HG03064 (cell line): ENCODE data around the gene INPP5A.

ENCODE experiments used
- ATAC-seq: cut with Tn5 transposase; IDR thresholded peaks from one replicate; pipeline ENCODE4 v1.9.1; 2021; ENCODE audit warnings: low read depth; ENCODE audit not compliant: unreplicated experiment

INPP5A gene

DNA sequence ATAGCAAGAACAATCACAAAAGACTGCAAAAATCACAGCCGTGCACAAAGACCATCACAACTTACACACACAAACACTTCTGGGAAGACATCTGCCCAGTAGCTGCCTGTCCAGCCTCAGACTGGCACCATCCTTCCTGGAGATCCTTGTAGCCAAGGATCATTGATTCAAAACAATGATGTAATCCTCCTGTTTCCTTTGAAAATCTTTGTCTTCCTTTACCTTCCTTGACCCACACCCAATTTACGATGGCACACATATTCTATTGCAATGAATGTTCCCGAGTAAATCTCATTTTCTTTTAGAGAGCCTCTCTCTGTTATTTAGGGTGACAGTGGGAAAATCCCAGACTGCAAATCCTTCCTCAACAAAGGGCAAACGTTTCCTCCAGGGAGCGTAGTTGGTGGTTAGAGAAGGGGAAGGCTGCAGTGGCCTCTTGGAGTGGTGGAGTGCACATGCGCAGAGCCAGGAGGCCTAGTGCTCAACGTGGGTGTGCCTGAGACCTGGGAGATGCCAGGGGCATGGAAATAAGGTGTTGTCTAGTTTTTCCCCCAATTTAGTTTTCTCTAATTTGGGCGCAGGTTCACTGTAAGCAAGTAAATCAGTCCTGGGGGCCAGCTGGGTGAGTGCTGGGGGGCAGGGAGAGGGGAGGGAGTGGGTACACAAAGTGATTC, 3.1 kb upstream of the INPP5A start:
- no peak for ATAC-seq

GRCh38 chr10:132535065-132535651, 2.4 kb upstream of the INPP5A start:
- ATAC-seq: no peak

GRCh38 chr10:132536241-132536876, 1.2 kb upstream of the INPP5A start:
- ATAC-seq: no peak

- peak; percentile 86 for ATAC-seq
These were observed 507 bp upstream of the INPP5A start for GRCh38 chr10:132536877-132537683.

DNA sequence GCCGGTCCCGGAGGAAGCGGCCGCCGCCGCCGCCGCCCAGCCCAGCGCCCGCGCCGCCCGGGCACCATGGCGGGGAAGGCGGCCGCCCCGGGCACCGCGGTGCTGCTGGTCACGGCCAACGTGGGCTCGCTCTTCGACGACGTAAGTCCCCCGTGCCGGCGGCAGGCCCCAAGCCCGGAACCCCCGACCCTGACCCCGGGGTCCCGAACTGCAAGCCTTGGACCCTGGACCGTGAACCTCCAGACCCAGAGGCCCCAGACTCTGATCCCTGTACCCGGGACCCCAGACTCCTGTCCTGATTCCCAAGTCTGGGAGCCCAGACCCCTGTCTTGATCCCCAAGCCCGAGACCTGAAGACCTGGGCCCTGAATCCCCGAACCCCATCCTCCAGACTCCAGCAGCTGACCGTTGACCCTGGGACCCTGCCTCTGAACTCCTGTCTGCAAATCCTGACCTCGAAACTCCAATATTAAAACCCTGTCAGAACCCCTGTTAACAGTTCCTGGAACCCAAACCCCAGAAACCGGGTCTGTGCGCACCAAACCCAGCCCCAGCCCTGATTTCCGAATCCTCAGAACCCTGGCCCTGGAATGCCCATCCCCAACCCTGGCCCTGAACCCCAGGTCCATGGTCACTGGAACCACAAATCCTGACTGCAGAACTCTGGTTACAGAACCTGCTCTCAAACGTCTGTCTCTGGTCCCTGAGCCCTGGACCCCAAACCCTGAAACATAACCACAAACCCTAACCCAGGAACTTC, 623 bp downstream of the INPP5A start:
- peak; percentile 1 for ATAC-seq

DNA sequence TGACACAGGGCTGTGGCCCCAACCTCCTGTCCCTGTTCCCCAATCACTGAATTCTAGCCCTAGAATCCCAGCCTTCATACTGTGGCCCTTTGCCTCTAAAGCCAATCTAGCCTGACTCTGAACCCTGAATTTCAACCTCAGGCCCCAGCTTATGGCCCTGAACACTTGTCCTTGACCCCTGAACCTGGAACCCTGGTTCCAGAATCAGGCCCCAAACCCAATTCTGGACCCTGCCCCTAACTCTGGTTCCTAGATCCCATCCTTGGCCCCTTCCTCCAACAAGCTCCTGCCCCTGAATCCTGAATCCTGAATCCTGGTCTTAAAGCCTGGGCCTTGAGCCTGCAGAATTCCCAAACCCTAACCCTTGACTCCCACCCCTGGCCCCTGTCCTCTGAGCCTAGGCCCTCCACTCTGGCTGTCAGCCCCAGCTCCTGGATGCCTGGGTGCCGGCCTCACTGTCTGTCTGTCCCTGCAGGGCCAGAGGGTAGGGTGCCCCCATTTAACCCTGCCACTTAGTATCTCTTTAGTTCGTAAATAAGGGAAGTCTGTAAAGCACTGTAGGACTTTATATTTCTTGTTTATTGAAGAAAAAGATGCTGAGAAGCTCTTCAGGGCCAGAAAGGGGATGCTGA, 1.3 kb downstream of the INPP5A start:
- ATAC-seq: no peak

DNA sequence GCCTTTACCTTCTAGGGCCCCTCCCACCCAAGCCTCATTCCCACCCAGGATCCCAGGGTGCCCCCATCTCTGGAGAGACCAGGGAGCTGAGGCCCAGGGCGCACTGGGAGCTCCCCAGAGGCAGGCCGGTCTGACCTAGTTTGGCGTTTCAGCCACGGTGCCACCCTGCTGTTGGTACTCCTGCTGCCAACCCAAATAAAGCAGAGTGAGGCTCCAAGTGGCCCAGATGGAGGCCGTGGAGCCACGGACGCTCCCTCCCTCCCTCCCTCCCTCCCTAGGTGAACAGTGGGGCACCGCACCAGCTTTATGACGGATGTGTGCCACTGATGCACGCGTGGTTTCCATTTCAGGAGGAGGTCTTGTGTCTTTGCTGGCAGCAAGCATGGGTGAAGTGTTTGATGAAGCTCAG, 1.8 kb downstream of the INPP5A start:
- no peak for ATAC-seq

- no peak for ATAC-seq
These were observed 2.3 kb downstream of the INPP5A start for GRCh38 chr10:132539894-132540293.

GRCh38 chr10:132540456-132540855, 2.9 kb downstream of the INPP5A start:
- ATAC-seq: no peak

DNA sequence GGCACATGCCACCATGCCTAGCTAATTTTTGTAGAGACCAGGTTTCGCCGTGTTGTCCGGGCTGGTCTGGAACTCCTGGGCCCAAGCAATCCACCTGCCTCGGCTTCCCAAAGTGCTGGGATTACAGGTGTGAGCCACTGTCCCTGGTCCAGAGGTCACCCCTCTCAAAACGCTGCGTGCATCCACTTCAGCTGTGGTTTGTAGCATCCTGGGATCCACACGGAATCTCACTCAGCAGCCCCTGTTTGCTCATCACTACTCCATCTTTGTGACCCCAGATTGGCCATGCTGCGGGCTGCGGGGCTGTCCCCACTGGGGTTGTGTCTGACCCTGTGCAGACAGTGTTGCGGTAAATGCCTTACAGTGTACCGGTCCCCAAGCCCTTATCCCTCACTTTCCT, 3.5 kb downstream of the INPP5A start:
- ATAC-seq: no peak

GRCh38 chr10:132541601-132542011, 4.0 kb downstream of the INPP5A start:
- no peak for ATAC-seq

- ATAC-seq: no peak
These were observed 4.6 kb downstream of the INPP5A start for GRCh38 chr10:132542086-132542775.

- ATAC-seq: no peak
These were observed 5.2 kb downstream of the INPP5A start for GRCh38 chr10:132542819-132543218.

DNA sequence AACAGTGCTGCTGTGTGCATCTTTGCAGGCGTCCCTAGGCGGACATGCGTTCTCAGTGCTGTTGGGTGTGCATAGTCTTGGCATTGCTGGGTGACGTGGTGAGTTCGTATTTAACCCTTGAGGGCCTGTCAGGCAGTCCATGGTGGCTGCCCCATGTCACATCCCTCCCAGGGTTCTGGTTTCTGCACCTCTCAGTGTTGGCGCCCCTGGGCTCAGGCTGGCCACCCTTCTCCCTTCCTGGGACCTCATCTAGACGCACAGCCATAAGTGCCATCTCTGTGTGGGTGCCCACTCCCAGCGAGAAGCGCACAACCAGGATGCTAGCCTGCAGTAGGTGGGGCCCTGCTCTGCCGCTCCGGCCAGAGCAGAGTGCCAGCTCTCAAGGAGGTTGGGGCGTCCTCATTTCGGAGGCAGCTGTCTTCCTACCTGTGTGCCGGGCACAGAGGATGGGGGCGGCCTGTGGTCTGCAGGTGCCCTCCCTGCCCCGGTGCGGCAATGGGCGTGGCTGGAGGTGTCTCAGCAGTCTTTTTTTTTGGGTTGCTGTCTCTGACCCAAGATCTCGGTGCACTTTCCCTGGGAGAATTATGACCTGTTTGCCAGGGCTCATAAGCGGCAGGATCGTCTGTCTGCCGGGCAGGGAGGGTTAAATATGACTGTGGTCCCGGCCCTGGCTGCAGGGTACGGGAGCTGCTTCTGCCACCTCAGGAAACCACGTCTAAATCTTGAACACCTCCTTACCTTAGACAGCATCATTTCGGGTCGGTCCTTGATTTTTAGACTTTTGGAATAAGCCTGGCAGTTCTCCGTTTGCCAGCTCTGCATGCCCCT, 6.5 kb downstream of the INPP5A start:
- ATAC-seq: no peak

- ATAC-seq: no peak
These were observed 7.4 kb downstream of the INPP5A start for GRCh38 chr10:132544744-132545658.

- ATAC-seq: no peak
These were observed 8.2 kb downstream of the INPP5A start for GRCh38 chr10:132545659-132546367.
